NCI-H748 treated with DMSO at 0.1 percent for 48 hours (cell line): ENCODE data around the gene THOC2.
"Not testable (repeated sequence)": the region's sequence is repeated elsewhere in the genome, so short reads cannot be mapped to it uniquely, and the experiment has no call there.

Experiments used
- DNase-seq: peaks from one replicate; lab custom pipeline; 2025; lab: John Stamatoyannopoulos, UW

THOC2 gene

DNA sequence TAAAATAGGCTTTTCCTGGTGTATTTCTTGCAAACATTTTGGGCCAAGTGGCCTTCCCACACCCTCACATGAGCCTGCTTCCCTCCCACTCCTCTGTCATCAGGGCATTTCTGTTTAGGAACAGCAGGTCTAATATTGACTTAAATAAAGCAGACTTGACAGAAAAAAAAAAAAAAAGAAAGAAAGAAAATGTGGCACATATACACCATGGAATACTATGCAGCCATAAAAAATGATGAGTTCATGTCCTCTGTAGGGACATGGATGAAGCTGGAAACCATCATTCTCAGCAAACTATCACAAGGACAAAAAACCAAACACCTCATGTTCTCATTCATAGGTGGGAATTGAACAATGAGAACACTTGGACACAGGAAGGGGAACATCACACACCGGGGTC is 2.3 kb upstream of the THOC2 start:
- DNase-seq: not testable (repeated sequence)

DNA sequence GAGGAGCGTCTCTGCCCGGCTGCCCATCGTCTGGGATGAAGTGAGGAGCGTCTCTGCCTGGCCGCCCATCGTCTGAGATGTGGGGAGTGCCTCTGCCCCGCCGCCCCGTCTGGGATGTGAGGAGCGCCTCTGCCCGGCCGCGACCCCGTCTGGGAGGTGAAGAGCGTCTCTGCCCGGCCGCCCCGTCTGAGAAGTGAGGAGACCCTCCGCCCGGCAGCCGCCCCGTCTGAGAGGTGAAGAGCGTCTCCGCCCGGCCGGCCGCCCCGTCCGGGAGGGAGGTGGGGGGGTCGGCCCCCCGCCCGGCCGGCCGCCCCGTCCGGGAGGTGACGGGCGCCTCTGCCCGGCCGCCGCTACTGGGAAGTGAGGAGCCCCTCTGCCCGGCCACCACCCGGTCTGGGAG is 1.2 kb upstream of the THOC2 start:
- DNase-seq: not testable (repeated sequence)

DNA sequence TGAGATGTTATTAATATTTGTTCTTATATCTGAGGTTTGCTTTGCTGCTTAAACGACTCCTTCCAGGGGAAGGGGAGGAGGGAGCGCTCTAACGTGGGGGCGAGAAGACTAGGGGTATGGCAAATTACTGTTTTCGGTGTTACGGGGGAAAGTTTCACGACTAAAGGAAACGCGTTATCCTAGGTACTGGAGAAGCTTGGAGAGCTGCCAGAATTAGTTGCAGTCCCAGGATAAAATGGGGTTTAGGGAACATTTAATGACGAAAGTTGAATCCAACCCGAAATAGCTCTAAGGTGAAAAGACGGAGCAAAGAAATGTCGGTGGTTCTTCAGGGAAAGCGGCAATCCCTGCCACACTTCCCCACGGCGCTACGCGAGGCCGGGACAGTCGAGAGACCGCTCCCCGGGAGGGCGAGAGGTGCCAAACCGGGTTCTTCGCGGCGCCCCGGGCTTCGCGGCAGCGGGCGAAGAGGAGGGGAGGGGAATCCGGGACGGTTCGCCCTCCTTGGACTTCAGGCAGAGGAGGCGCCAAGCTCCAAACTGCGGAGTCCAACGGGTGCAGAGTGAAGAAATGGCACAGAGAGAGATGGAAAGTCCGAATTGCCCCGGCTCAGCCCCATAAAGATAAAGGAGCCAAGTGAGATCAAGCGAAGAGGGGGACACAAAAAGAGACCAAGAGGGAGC is 724 bp downstream of the THOC2 start:
- DNase-seq: no peak

DNA sequence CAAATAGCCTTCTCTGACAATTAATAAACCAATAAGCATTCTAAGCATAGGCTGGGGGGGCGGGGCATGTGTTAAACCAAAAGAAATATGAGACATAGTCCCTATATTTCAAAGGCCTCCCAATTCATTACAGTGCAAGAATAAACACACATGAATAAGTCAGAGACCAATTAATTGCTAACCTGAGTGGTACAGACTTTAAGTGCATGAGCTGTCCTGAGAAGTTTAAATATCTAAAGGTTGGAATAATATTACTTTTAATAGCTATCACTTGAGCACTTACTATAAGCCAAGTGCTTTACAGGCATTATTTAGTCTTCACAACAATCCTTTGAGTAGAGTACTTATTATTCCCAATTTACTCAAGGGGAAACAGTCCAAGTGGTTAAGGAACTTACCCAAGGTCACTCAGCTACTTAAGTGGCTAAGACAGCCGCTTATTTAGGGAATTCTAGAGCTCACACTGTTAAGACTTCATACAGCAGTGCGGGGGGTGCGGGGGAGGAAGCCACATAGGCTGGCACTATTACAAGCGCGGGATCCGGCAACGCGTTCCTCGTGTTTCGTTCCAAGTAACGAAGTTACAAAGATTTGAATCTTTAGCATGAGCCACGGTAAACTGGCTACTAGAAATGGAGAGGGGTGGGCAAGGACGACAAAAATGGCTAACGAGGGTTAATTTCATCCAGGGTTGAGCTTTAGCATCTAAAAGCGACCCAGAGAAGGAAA is 1.4 kb downstream of the THOC2 start:
- DNase-seq: no peak

DNA sequence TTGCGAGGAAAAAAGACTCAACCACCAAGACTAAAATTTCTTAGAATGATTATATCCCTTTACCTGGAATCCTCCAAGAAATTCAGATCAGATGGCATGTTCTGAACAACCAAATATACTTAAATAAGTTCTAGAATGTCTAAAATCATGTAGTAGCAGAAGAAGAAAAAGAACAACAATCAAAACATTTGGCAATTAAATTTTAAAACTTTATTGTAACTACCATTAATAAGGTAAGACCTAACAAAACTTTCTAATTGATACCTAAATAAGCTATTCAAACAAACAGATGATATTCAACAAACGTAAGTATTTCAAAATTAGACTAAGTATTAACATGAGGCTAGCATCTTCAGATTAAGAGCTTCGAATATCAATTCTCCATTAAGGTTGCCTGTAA is 4.3 kb downstream of the THOC2 start:
- no peak for DNase-seq

DNA sequence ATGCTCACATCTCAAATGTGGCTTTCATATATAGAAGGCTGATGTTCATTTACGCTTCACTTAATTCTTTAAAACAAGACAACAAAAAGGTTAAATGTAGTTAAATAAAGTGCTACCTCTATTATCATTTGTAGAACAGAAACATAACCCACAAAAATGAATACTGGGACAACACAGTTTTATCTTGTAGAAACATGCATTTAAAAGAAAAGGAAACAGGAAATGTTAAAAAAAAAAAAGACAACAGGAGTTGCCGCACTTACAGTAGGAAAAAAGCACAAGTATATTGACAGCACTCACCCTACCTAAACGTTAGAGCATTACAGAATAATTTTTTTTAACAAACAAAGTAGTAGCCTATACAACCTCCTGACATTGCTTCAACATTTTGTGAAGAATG is 4.8 kb downstream of the THOC2 start:
- DNase-seq: no peak

DNA sequence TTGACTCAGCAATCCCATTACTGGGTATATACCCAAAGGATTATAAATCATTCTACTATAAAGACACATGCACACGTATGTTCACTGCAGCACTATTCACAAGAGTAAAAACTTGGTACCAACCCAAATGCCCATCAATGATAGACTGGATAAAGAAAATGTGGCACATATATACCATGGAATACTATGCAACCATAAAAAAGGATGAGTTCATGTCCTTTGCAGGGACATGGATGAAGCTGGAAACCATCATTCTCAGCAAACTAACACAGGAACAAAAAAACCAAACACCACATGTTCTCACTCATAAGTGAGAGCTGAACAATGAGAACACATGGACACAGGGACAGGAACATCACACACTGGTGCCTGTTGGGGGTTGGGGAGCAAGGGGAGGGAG is 10.7 kb downstream of the THOC2 start:
- DNase-seq: not testable (repeated sequence)

DNA sequence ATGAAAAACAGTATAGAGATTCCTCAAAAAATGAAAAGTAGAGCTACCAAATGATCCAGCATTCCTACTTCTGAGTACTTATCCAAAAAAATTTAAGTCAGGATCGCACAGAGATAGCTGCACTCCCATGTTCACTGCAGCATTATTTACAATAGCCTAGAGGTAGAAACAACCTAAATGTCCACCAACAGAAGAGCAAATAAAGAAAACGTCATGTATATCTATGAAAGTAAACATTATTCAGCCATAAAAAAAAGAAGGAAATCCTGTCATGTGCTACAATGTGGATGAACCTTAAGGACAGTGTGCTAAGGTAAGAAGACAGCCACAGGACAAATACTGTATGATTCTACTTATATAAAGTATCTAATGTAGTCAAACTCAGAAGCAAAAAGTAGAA is 12.4 kb downstream of the THOC2 start:
- DNase-seq: no peak

DNA sequence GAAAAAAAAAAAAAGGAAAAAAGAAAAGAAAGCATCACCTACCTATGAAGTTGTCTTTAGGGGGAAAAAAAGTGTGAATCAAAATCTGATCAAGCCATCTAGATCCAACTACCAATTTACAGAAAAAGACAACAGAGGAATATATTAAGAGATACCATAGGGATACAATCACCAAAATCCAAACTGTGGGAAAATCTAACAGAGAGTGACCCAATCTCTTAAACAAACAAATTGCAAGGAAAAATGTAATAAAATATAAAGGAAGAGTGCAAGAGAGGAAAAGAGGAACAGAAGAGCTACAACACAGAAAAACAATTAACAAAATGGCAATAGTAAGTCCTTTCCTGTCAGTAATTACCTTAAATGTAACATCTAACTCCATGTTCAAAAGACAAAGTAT is 19.0 kb downstream of the THOC2 start:
- DNase-seq: no peak

DNA sequence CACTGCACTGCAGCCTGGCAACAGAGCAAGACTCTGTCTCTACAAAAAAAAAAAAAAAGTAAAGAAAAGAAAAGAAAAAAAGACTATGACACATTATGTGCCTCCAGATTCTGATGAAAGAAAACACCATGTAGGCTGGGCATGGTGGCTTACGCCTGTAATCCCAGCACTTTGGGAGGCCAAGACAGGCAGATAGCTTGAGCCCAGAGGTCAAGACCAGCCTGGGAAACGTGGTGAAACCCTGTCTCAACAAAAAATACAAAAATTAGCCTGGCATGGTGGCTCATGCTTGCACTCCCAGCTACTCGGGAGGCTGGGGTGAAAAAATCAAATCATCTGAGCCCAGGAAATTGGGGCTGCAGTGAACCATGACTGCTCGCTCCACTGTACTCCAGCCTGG is 19.4 kb downstream of the THOC2 start:
- DNase-seq: no peak

DNA sequence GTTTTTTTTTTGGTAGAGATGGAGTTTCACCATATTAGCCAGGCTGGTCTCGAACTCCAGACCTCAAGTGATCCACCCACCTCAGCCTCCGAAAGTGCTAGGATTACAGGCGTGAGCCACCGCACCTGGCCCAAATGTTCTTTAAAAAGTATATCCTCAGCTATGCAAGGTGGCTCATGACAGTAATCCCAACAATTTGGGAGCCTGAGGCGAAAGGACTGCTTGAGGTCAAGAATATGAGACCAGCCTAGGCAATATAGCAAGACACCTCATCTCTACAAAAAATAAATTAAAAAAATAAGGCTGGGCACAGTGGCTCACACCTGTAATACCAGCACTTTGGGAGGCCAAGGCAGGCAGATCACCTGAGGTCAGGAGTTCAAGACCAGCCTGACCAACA is 21.7 kb downstream of the THOC2 start:
- not testable (repeated sequence) for DNase-seq

DNA sequence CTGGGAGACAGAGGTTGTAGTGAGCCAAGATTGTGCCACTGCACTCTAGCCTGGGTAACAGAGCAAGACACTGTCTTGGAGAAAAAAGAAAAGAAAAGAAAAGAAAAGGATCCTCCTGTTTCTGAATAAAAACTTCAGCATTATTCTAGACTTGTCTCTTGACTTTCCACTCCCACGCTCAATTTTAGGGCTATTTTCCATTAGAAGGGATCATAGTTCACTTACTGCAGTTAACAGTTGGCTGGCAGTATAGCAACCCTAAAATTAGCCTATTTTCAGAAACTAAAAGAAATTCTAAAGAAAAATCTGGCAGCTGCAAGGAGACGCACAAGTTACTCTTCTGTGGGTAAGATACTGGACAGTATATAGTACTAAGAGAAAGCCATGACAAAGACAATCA is 28.1 kb downstream of the THOC2 start:
- no peak for DNase-seq

DNA sequence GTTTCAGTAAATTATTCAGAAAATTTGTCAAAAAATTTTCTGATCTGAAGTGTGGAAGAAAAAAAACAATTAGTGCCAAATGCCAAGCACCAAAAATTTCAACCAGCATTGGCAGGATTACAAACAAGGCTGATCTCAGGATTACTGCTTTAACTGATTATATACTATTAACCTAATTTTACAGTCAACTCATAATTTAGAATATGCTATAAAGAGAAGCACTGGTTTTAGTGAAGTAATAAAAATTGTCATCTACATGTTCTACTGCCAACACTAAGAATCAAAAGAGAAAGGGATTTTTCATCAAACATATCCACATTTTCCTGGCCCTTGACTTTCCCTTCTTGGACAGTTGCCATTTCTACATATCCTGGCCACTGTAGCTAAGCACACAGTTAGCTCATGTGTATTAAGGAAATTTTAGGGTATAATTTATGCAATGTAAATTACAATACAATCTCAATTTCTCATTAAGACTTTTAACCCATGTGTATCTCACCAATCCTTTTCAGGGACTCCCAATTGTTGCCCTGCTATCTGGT is 33.8 kb downstream of the THOC2 start:
- DNase-seq: no peak

DNA sequence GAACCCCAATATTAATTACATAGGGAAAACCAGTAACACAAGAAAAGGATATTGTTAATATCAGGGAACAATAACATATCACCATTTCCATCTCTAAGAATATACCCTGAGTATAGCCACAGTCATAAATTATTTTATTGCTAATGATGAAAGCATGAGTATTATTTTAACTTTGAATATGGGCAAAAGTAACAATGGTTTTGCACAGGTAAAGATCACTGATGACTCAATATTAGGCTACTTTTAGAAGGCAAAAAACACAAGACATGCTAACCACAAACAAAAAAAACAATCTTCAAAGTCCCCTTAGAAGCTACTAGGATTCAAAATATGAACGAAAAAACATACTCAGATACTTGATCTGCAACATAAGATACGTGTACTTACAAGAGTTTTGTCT is 36.5 kb downstream of the THOC2 start:
- no peak for DNase-seq

DNA sequence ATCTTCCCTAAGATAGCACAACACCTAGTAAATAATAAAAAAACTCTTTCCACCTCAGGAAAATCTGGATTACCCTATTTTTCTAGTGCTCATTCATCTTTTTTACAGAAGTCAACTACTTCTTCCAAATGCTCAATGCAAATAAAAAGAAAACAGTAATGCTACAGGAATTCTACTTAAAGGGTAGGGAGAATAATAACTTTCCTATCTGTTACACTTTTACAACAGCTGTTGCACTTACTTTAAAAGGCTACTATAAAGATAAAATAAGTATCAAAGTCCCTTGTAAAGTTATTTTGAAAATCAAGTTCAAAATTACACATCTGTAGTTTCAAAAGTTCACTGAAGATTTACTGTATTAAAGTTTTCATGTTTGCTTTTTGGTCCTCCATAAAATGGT is 37.6 kb downstream of the THOC2 start:
- DNase-seq: no peak

DNA sequence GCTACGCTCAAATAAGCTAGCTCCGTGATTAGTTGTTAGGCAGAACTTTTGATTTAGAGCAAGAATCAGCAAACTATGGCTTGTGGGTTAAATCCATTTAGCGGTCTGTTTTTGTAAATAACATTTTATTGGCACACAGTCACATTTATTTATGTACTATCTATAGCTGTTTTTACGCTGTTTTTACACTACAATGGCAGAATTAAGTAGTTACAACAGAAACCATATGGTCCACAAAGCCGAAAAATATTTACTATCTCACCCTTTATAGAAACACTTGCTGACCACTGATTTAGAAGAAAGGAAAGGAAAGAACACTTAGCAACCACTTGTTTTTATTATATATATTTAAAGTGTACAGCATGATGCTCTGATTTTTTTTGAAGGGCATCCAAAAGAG is 41.1 kb downstream of the THOC2 start:
- DNase-seq: no peak

DNA sequence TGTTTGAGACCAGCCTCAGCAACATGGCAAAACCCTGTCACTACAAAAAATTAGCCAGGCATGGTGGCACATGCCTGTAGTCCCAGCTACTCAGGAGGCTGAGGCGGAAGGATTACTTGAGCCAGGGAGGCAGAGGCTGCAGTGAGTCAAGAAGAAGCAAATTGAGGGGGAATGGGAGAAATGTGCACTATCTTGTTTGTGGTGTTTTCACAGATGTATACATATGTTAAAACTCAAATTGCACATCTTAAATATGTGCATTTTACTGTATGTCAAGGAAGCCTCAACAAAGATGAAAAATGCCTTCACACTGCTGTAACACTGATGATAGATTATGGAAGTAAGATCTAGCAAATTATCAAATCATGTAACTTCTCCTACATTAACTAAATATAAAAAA is 44.3 kb downstream of the THOC2 start:
- no peak for DNase-seq

DNA sequence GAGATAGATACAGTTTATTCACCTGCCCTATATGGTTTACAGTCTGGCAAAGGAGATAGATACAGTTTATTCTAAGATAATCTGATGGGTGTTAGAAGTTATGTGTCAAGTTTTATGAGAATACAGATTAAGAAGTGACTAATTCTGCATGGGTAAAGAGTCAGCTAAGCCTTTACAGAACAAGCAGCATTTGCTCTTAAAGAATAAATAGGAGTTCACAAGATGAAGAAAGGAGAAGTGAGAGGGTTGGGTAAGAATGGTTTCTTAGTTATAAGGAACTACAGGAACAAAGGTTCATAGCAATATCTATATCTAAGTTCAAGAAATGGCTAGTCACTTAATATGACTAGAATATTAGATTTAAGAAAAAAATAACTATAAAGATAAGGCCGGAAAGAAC is 47.6 kb downstream of the THOC2 start:
- no peak for DNase-seq

DNA sequence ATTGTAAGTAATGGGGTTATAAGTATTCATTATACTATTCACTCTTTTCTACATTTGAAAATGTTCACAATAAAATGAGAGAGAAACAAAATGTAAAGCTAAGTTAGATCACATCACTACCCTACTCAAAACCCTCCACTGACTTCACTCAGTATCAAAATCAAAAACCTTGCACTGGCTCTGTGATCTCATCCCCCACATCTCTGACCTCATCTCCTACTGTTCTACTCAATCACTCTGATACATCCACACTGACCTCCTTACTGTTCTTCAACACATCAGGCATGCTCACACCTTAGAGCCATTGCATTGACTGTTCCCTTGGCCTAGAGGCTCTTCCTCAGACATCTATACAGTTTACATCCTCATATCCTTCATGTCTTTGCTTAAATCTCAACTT is 50.7 kb downstream of the THOC2 start:
- no peak for DNase-seq

DNA sequence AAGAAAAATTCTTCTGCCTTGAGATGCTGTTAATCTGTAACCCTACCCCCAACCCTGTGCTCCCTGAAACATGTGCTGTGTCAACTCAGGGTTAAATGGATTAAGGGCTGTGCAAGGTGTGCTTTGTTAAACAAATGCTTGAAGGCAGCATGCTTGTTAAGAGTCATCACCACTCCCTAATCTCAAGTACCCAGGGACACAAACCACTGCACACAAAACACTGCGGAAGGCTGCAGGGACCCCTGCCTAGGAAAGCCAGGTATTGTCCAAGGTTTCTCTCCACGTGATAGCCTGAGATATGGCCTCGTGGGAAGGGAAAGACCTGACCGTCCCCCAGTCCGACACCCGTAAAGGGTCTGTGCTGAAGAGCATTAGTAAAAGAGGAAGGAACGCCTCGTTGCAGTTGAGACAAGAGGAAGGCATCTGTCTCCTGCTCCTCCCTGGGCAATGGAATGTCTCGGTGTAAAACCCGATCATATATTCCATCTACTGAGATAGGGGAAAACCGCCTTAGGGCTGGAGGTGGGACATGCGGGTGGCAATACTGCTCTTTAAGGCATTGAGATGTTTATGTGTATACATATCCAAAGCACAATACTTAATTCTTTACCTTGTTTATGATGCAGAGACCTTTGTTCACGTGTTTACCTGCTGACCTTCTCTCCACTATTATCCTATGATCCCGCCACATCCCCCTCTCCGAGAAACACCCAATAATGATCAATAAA is 53.0 kb downstream of the THOC2 start:
- DNase-seq: not testable (repeated sequence)

DNA sequence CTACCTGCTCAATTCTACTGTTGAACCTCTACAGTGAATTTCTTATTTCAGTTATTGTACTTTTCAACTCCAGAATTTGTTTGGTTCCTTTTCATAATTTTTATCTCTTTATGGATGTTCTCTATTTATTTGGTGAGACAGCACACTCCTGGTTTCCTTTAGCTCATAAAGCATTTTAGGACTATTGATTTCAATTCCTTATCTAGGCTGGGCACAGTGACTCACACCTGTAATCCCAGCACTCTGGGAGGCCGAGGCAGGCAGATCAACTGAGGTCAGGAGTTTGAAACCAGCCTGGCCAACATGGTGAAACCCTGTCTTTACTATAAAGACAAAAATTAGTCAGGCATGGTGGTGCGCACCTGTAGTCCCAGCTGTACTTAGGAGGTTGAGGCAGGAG is 57.7 kb downstream of the THOC2 start:
- no peak for DNase-seq

DNA sequence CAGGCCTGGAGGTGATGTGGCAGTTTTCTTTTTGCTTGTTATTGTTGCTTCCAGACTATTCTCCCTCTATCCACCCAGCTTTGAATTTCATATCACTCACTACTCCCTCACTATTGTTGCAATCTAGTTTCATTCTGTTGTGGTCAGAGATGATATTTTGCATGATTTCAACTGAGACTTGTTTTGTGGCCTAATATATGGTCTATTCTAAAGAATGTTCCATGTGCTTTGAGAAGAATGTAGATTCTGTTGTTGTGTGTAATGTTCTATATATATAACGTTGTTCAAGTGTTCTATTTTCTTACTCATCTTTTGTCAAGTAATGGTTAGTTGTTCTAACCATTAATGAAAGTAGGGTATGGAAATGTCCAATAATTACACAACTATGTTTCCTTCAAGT is 59.0 kb downstream of the THOC2 start:
- no peak for DNase-seq

DNA sequence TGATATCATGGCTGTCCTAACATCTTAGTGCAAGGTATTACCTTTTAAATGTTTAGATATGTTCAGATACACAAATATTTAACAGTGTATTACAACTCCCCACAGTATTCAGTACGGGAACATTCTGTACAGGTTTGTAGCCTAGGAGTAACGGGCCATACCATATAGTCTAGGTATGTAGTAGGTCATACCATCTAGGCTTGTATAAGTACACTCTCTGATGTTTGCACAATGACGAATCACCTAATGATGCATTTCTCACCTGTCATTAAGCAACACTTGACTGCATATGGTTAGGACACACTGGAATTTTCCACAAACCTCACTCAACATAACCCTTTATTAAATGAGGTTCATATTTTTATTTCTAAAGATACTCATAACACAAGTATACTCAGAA is 67.7 kb downstream of the THOC2 start:
- no peak for DNase-seq
